Measurements from ENCODE around the gene GSTM2.

The GSTM2 gene

DNA sequence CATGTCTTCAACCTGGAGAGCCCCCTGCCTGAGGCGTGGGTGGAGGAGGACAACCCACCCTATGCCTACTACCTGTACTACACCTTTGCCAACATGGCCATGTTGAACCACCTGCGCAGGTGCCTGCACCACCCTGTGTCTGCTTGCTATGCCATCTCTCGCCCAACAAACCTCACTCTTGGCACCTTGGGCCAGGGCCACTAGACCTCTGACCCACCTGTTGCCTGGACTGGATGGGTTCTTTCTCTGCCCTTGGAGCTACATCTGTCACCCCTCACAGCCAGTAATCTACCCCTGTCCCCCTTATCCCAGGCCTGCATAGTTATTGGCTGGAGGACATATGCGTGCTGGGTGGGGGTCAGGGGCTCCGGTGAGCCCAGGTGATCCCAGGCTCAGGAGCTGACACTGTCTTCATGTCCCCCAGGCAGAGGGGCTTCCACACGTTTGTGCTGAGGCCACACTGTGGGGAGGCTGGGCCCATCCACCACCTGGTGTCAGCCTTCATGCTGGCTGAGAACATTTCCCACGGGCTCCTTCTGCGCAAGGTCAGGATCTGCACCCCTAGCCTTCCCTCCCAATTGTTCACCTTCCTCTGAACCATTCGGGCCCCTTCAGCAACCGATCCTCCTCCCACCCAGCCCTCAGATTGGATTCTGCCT is 38.4 kb upstream of the GSTM2 start:
- no peak for DNase-seq (ENCODE audit: low read depth)

DNA sequence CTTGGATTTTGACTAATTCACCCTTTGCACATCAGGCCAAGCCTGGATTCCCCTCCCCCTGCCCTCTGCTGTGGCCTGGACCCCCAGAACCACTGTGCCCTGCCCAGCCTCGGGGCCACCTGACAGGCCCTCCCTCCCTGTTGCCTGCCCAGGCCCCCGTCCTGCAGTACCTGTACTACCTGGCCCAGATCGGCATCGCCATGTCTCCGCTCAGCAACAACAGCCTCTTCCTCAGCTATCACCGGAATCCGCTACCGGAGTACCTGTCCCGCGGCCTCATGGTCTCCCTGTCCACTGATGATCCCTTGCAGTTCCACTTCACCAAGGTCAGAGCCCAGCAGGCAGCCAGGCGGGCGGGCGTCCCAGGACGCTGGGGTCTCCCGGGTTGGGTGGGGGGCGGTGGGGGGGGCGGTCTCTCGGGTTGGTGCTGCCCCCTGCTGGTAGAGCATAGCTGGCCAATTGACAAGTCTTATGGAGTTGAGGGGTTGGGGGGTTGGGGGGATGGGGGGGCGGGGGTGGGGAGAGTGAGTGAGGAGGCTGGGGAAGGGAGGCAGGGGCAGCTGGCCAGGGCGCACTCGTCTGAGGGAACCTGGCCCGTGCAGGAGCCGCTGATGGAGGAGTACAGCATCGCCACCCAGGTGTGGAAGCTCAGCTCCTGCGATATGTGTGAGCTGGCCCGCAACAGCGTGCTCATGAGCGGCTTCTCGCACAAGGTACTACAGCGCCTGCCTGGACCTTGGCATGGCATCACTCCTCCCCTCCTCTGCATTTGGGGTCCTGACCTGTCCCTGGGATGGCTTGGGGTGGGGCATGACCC is 37.6 kb upstream of the GSTM2 start:
- no peak for DNase-seq (ENCODE audit: low read depth)

DNA sequence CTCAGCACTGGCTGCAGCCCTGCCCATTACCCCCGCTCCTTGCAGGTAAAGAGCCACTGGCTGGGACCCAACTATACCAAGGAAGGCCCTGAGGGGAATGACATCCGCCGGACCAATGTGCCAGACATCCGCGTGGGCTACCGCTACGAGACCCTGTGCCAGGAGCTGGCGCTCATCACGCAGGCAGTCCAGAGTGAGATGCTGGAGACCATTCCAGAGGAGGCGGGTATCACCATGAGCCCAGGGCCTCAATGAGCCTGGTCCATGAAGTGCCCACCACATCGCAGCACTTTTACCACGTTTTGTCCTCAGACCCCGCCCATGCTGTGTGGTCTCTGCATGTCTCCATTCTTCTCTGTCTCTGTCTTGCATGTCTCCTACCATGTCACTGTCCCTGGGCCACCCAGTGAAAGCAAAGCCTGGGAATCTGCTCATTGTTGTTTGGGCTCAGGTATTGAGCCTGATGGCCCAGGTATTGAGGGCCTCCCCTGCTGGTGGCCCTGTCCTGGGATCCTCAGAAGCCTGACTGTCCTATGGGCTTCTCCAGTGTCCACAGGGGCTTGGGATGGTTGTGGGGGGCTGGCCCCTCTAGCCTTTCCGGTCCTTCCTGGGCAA is 36.9 kb upstream of the GSTM2 start:
- DNase-seq (ENCODE audit: low read depth) = no peak

DNA sequence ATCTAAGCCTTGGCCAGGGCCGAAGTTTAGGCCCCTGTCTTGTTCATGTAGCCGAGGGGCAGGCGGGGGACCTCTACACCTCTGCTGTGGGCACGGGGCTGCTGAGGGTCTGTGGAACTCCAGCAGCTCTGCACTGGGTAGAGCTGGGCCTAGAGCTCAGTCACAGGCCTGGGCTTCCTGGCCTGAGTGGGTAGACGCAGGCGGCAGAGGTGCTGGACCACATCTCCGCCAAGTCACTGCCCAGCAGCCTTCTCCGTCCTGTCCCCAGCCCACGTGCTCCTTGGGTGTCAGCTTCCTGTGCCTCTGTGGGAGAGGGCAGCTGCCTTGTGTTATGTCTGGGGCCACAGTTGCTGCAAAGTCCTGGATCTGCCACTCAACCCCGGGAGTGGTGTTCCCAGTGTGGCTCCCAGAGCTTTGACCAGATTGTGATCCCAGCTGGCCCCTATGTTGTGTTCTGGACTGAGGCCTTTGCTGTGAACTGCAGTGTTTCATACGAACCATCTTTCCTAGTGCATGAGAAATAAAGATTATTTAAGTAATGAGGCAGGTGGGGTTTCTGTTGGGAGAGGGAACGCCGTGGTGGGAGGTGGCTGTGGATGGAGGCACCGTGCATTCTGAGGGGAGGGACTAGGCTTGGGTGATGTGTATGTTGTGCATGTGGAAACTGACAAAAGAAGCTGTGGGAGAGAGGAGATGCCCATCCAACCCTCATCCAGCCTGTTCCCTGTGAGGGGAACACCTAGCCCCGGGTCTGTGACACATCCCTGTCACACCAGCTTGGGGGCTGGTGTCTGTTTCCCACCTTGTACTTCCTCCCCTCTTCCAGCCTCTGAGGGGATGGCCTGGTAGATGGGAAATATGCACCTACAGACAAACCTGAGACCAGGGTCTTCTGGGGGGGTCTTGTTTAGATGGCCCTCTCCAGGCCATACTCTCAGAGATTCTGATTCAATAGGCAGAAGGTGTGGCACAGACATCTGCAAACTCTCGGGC is 36.0 kb upstream of the GSTM2 start:
- no peak for DNase-seq (ENCODE audit: low read depth)

DNA sequence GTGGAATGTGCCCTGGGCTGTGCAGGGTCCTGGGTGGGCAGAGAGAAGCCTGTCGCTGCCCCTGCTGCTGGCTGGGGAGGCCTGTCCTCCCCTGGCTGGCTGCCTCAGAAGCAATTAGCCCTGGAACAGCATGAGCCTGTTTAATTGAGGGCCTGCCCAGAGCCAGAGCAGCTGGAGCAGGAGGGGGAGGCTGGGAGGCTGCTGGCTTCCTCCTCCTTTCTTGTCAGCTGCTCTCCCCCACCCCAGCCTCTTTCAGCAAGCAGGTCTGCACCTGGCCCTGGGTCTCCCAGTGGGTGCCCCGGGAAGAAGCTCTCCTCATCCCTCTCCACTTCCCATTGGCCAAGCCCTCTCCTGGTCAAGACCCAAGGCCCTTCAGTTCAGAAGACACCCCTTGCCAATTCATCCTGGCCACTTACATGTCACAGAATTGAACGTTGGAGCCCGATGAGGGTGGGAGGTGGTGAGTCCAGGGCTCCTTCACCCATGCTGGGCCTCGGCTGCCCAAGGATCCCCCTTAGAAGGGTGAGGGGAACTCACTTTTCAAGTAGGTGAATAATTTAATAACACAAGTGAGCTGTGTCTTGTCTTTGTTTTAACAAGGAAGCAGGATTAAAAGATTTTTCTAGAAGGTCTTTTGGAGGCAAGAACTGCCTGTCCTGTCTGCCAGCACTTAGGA is 35.0 kb upstream of the GSTM2 start:
- DNase-seq (ENCODE audit: low read depth) = no peak

DNA sequence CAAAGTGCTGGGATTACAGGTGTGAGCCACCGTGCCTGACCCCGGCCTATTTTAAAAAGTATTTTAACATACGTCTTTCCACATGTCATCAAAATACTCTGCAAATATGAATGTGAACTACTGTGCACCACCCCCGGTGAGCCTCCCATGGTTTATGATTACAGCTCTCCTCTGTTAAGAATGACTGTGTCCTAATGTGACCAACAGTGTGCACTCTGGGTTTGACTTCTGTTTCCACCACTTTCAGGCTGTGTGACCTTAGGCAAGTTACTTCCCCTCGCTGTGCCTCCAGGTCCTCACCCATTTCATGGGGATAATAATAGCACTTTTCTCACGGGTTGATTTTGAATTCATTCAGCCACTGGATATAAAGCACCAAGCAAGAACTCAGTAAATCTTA is 33.6 kb upstream of the GSTM2 start:
- no peak for DNase-seq (ENCODE audit: low read depth)

DNA sequence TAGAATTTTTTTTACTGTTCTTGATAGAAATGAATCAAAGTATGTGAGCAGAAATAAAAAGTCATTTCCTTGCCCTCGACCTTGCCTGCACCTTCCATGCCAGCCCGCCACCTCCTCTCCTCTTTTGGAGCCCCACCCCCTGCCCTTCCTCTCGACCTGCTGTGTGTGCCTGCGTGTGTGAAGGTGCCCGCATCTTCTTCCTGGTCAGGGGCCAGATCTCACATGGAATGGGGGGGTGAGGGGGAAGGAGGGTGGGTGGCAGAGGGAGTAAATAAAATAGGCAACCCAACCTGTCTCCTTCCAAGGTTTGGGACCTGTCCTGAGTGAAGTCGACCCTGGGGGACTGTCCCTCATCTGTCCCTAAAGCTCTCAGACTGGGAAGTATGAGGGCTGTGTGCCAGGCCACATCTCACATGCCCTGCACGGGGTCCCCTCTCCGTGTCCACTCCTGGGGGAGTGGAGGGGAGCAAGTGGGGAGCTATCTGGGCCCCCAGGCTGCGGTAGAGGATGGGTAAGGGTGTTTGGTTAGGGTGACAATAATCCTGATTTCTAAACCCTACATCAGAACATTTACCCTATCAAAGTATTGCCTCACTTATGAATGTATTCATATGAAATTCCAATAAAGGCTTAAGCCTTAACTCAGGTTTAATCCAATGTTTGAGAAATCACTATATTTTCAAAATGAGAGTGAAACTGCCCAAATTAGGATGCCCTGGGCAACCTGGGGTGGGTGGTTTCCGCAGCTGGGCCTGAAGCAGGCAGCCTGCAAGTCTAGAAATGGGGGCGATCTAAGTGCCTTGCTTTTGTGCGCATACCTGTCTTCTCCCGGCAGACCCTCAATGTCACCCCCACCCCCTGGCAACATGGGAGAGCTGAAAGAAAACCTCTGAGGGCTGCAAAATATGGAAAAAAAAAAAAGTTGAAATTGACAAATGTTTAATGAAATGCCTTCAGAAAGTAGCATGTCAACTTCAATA is 32.8 kb upstream of the GSTM2 start:
- no peak for DNase-seq (ENCODE audit: low read depth)

DNA sequence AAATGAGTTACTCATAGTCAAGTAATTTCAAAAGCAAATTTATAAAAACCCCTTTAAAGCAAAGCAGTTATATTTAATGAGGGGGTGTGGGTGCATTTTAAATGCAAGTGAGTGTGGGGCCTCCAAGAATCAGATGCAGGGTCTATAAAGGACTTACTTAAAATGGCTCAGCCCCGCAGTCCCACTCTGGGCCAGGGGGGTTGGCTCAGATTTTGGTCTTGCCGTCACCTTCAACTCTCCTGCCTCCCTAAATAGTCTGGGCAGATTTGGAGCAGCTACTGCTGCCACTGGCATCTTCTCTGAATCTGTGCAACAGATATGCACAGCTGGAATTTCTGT is 32.0 kb upstream of the GSTM2 start:
- no peak for DNase-seq (ENCODE audit: low read depth)

DNA sequence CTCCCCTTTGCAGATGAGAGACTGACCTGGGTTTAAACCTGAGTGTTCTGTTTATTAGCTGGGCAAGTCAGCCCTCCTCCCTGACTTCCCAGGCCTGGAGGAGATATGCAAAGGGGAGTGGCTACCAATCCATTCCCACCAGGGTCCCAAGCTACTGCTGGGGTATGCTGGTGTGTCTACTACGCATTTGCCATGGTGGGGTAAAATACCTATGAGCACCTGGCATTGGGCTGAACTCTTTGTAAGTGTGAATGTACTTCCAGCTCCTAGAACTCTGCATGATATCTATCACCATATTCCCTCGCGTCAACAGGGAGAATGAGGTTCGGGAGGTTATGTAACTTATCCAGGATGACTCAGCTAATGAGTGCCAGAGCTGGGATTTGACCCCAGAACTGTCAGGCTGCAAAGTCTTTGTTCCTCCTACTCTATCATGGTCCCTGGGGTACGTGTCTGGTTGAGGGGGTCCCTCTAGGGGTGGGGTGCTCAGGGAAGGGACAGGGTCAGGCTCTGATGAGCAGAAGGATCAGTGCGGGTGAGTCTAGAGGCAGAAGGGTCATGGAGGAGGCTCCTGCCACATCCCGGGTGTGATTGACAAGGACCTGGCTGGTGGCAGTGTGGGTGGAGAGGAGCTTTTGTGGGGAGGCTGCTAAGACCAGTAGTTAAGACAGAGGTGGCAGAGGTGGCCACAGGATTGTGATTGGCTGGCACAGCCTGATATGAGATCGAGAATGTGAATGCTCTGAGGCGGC is 31.5 kb upstream of the GSTM2 start:
- DNase-seq (ENCODE audit: low read depth) = no peak

DNA sequence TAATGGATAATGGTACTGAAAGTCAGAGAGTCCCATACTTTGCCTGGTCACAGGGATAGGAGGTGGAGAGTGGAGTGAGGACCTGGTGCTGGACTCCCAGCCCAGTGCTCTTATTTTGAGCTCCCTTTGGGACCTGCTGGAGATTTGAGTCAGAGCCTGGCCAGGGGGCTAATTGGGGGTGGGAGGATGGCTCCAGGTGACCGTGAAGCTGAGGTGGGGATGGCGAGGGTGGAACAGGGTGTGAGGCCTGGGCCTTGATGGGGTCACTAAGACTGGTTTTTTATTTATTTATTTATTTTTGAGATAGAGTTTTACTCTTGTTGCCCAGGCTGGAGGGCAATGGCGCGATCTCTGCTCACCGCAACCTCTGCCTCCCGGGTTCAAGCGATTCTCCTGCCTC is 30.4 kb upstream of the GSTM2 start:
- DNase-seq (ENCODE audit: low read depth) = no peak

DNA sequence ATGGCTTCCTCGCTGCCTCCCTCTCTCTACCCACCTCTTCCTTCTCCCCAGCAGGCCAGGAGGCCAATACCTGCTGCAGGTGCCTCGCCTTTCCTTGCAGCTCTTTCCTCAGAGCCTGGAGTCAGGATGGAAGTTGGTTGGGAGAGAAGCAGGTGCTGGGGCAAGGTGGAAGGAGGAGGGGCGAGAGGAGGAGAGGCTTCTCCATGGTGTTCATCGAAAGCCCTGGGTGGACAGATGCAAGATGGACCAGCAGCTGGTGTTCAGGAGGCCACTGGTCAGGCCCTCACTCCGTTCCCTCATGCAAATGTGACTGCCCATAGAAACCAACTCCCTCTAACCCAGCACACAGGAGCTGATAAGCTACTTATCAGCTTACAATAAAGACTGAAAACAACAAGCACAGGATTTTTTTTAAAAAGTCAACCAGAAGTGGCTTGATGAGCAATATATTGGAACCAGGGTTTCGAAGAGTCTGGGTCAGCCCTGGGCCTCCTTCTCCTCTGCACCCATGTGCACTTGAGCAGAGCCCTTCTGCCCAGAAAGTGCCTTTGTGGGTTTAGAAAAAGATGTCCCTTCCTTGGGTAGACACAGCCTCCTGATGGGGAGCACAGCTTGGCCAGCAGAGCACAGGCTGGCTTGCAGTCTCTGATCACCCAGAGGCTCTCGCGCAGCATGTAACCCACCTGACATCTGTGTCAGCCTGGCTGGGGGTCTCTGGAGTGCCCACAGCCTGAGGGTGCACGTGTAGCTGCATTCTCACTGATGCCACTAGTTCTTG is 28.6 kb upstream of the GSTM2 start:
- DNase-seq (ENCODE audit: low read depth) = no peak

DNA sequence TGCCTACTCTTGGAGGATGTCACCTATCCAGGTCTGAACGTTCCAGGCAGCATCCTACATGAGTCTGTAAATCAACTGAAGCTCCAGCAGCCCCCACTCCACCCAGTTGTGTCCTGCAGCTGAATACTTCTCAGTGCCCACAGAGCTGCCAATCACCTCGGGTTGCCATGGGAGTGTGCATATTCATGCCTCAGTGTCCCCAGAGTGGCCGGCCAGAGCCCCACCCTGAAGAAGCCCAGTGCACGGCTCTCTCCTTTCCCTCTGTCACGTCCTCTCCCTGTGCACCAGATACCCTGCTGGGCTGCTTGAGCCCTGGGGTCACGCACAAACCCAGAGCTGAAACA is 28.0 kb upstream of the GSTM2 start:
- no peak for DNase-seq (ENCODE audit: low read depth)

DNA sequence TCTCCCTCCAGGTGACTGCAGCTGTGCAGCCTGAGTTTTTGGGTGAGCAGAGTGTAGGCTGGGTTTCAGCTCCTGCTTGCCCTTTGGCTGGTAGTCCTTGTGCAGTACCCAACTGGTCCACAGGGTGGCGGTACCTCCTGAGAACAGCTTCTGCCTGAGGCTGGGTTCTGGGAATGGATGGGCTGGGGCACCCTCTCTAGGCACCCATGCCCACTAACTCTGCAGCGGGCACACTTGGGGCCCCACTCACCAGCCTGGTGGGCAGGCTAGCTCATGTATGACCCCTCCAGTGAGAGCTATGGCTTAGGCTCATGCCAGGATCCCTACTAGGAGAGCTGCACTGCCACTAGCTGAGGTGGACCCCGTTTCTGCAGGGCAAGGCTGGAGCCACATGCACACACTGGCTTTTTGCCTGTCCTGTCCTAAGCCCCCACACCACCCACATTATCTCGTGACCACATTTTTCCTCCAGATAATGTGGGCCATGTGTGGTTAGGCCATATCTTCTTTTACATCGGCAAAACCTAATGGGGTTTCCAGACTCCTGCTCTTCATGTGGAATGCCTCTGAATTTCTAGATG is 27.5 kb upstream of the GSTM2 start:
- peak; percentile 74 for DNase-seq (ENCODE audit: low read depth)

DNA sequence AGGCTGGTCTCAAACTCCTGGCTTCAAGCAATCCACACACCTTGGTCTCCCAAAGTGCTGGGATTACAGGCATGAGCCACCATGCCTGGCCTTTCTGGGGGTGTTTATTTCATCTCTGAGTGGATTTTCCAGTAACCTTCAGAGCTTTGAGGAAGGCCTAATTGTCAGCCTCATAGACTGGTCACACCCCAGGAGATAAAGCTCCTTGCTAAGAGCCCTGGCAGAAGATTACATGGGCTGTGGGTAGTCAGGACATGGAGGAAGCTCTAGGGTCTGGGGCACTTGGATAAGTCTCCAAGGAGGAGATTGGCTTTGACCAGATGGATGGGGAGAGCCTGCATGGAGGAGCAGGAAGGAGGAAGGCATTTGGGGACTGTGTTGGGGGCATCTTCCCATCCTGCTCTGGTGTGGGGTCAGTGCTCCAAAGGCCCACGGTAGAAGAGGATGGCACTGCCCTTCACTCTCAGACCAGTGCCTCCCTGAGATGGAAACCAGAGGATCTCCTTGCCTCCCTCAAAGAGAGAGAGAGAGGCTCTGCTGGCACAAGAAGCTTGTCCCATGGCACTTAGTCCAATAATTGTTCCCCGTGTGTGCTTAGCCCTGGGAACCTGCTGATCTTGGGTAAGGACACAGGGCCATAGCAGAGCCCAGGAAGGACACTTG is 26.6 kb upstream of the GSTM2 start:
- DNase-seq (ENCODE audit: low read depth) = no peak

DNA sequence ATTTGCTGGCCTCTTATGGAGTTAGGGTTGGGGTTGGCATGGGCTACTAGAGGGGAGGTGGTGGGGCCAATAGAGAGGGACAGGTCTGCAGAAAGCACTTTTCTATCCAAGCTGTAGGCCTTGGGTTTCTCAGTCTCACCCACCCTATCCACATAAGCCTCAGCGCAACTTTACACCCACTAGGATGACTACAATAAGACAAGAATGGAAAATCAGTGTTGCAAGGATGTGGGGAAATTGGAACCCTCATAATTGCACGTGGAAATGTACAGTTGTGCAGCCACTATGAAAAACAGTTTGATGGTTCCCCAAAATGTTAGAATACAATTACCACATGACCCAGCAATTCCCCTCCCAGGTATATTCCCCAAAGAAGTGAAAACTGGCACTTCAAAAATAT is 26.0 kb upstream of the GSTM2 start:
- no peak for DNase-seq (ENCODE audit: low read depth)

DNA sequence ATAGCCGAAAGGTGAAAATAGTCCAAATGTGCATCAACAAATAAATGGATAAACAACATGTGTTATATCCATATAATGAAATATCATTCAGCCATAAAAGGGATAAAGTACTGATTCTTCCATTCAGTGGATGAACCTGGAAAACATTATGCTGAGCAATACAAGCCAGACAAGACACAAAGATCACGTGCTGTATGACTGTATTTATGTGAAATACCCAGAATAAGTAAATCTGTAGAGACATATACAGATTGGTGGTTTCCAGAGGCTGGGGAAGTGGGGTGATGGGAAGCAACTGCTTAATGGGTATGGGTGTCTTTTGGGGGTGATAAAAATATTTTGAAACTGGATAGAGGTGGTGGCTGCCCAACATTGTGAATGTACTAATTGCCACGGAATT is 25.2 kb upstream of the GSTM2 start:
- no peak for DNase-seq (ENCODE audit: low read depth)

DNA sequence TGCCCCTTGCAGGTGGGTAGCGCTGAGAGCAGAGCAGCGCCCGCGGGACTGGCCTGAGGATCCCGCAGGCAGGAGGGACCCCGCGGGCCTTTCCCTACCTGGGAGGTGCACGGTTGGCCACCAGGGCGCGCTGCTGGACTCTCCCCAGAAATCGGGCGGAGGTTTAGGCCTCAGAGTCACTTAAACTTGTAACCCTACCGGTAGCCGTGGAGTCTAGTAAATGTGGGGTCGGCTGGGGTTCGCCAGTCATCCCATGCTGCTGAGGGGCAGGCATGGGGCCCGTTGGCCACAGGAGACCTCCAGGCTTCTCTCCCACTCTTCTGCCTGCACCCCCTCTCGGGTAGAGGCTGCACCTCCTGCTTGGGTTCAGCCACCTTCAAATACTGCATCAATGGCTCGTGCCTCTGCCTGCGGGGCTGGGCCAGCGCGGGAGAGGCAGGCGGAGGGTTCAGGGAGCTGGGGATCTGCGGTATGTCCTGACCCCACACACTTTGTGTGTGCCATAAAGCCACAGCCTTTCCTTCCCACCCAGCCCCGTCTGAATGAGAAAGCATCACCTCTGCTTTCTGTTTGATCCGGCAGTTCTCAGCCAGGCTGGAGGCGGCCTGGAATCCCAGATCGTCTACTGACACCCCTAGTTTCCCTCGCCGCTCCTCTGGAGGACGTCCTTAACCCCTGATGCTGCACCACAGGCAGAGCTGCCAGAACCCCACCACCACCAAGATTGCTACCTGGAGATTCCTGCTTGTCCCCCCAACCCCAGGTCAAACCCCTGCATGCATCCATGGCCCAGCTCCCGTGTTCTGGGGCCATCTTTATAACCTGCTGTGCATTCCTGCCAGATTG is 24.2 kb upstream of the GSTM2 start:
- DNase-seq (ENCODE audit: low read depth) = peak; percentile 77
